ENCODE data around the gene CTNNA2. TPM values are rescaled to one million over a fixed set of nuclear protein-coding genes. Genes with fewer than 3 reads are reported as not detected.

The CTNNA2 gene
- total RNA-seq, 6 experiments from 2014 or later = 0.44 TPM; not detected in 5

GRCh38 chr2:79817288-79817687 lies 304.4 kb downstream of the CTNNA2 start:
- intact Hi-C loops (cut with DNase I) = no loop called here
- no peaks in the 10 kb centered on the region for H3K36me3 ChIP-seq

GRCh38 chr2:79820281-79820680 lies 307.4 kb downstream of the CTNNA2 start:
- Histone ChIP-seq H3K27ac (no peak overlapping the region), H3K4me1 (no peaks in the 10 kb centered on the region), H3K27me3 (peaks cover 0 to 7% of the 10 kb centered on the region in 2 donors), H3K36me3 (no peaks in the 10 kb centered on the region), H3K4me3 (no peak overlapping the region), H3K9me3 (no peaks in the 10 kb centered on the region)
- ATAC-seq (no peak), DNase-seq (no peak)
- intact Hi-C loops (cut with DNase I) = no loop called here
- WGBS (ENCODE audit: insufficient coverage, low coverage, low lambda C conversion rate, missing lambda C conversion rate) = 51% methylated on average over 4 of the region's 4 CpGs
- TF ChIP-seq POLR2A (IDR thresholded peaks at IDR 0.05) = no peak
- TF ChIP-seq CTCF (IDR thresholded peaks at IDR 0.05) = no peak

More at GRCh38 chr2:79817288-79817687, 304.4 kb downstream of the CTNNA2 start:
- peaks cover 0 to 7% of the 10 kb centered on the region in 2 donors for H3K27me3 ChIP-seq
- no peaks in the 10 kb centered on the region for H3K4me1 ChIP-seq
- WGBS (ENCODE audit: insufficient coverage, low coverage, low lambda C conversion rate, missing lambda C conversion rate) = 46% methylated on average over 3 of the region's 4 CpGs
- H3K9me3 ChIP-seq = no peaks in the 10 kb centered on the region
- no peak for ATAC-seq
- H3K4me3 ChIP-seq = no peak overlapping the region
- no peak for DNase-seq
- TF ChIP-seq CTCF (IDR thresholded peaks at IDR 0.05) = no peak
- TF ChIP-seq POLR2A (IDR thresholded peaks at IDR 0.05) = no peak
- no peak overlapping the region for H3K27ac ChIP-seq

GRCh38 chr2:79822136-79822535 lies 309.3 kb downstream of the CTNNA2 start:
- Histone ChIP-seq H3K36me3 (no peaks in the 10 kb centered on the region), H3K4me3 (no peak overlapping the region), H3K27ac (no peak overlapping the region), H3K9me3 (no peaks in the 10 kb centered on the region), H3K27me3 (peaks cover 0 to 7% of the 10 kb centered on the region in 2 donors), H3K4me1 (no peaks in the 10 kb centered on the region)
- DNase-seq (no peak), ATAC-seq (no peak)
- WGBS (ENCODE audit: insufficient coverage, low coverage, low lambda C conversion rate, missing lambda C conversion rate) = 11% methylated on average over 2 of the region's 2 CpGs
- intact Hi-C loops (cut with DNase I) = no loop called here
- TF ChIP-seq POLR2A (IDR thresholded peaks at IDR 0.05) (no peak), CTCF (IDR thresholded peaks at IDR 0.05) (no peak)

GRCh38 chr2:79824086-79824786 lies 311.4 kb downstream of the CTNNA2 start:
- Histone ChIP-seq H3K4me1 (no peaks in the 10 kb centered on the region), H3K27me3 (no peaks in the 10 kb centered on the region), H3K27ac (no peak overlapping the region), H3K9me3 (no peaks in the 10 kb centered on the region), H3K36me3 (no peaks in the 10 kb centered on the region), H3K4me3 (no peak overlapping the region)
- DNase-seq (no peak), ATAC-seq (no peak)
- WGBS (ENCODE audit: insufficient coverage, low coverage, low lambda C conversion rate, missing lambda C conversion rate) = 30% methylated on average over 6 of the region's 6 CpGs
- TF ChIP-seq CTCF (IDR thresholded peaks at IDR 0.05) (no peak), POLR2A (IDR thresholded peaks at IDR 0.05) (no peak)
- intact Hi-C loops (cut with DNase I) = no loop called here

Data from right lobe of liver (tissue), 6 donors.